GM08714 (cell line): Measurements from ENCODE around the gene ARMC7.

Source experiments
- H3K4me3 ChIP-seq: fragments of 200-500 bp; sonication (Bioruptor generic); 2 replicates; pipeline ENCODE4 v1.5.1; 2014; ENCODE audit warnings: mild to moderate bottlenecking, low read length, inconsistent platforms
- ZNF274 ChIP-seq: IDR thresholded peaks from 2 replicates; pipeline ENCODE4 v1.6.1; 2012; ENCODE audit warnings: mild to moderate bottlenecking, low read depth, low read length

ARMC7 gene

GRCh38 chr17:75073618-75074047 lies 36.1 kb upstream of the ARMC7 start:
- no peak overlapping the region for H3K4me3 ChIP-seq
- no peak for TF ChIP-seq ZNF274

DNA sequence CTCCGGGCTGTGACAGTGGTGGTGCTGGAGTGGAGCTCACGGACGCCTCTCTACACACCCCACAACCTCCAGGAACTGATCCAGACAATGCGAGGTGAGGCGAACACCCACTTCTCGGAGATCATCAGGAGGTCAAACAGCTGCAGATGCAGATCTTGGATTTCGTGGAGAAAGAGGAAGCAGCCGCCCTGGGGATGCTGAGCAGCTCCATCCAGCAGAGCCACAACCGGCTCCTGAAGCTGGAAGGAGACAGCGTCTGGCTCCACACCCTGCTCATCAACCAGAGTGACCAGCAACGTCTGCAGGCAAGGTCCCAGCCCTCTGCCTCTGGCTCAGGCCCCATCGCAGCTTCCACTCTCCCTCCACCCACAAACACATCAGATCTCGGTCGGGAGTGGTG lies 35.2 kb upstream of the ARMC7 start:
- TF ChIP-seq ZNF274: no peak

GRCh38 chr17:75075597-75076336 lies 34.0 kb upstream of the ARMC7 start:
- H3K4me3 ChIP-seq: no peak overlapping the region
- TF ChIP-seq ZNF274: no peak

More for the DNA sequence above, 35.2 kb upstream of the ARMC7 start:
- no peak overlapping the region for H3K4me3 ChIP-seq

GRCh38 chr17:75077072-75077495 lies 32.7 kb upstream of the ARMC7 start:
- TF ChIP-seq ZNF274: no peak
- no peak overlapping the region; the same call in 1 of the 2 replicates for H3K4me3 ChIP-seq

- no peak for TF ChIP-seq ZNF274
- peak overlapping the region; percentile 13; the same call in 1 of the 2 replicates for H3K4me3 ChIP-seq
These were observed 32.1 kb upstream of the ARMC7 start for GRCh38 chr17:75077496-75078283.

GRCh38 chr17:75078284-75079022 lies 31.3 kb upstream of the ARMC7 start:
- no peak for TF ChIP-seq ZNF274
- peak overlapping the region; percentile 13; the same call in 1 of the 2 replicates for H3K4me3 ChIP-seq

- TF ChIP-seq ZNF274: no peak
- H3K4me3 ChIP-seq: no peak overlapping the region
These were observed 30.8 kb upstream of the ARMC7 start for GRCh38 chr17:75079023-75079373.

DNA sequence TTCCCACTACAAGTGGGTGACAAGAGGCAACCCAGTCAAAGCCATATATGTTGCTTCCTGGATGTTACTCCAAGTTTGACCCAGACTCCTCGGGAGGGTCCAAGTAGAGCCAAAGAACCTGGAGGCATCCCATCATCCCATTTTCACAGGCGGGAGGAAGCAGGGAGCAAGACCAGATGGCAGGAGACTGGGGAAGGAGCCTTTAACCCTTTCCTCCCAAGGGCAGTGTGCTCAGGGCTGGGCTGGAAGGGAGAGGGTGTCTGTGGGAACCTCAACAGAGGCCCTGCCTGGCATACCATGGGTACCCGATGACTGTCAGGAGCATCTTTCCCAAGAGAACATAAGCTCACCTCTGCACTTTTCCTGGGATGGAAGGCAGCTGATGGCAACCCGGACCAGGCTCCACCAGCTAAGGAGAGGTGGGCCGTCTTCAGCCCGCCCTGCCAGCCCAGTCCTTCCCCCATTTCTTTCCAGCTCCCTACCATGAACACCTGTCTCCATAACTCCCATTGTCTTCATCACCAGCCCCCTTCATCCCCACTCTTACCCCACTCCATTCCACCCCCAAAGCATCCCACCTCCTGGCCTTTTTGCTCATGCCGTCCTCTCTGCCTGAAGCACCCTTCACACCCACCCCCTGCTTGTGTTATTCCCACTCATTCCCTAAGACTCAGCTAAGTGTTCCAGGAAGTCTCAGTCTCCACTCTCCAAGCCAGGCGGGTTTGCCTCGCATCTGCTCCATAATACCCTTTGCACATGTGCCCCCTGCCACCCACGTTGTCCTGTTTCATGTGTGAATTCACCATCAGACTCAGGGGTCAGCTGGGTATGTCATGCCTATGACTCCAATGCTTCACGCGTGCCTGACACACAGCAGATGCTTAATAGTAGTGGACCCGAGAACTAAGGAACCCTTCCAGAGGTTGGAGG lies 27.9 kb upstream of the ARMC7 start:
- no peak overlapping the region for H3K4me3 ChIP-seq
- no peak for TF ChIP-seq ZNF274

DNA sequence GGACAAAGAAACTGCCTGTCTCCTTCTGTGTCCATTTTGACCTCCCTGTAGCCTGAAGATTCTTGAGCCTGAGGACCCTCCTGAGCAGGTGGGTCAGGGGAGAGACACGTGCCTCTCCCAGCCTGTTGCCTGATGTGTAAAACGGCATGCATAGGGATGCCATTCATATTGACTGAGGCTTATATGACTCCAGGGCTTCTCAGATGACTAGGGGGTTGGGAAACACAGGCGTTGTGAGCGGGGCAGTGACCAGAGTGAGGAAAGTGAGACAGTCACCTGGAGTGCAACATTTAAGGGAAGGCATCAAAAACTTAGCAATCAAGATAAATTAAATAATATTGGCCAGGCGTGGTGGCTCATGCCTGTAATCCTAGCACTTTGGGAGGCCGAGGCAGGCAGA lies 27.1 kb upstream of the ARMC7 start:
- no peak overlapping the region for H3K4me3 ChIP-seq
- no peak for TF ChIP-seq ZNF274

- H3K4me3 ChIP-seq: no peak overlapping the region
- no peak for TF ChIP-seq ZNF274
These were observed 25.6 kb upstream of the ARMC7 start for GRCh38 chr17:75084039-75084660.

GRCh38 chr17:75086496-75087181 lies 23.1 kb upstream of the ARMC7 start:
- no peak for TF ChIP-seq ZNF274
- no peak overlapping the region for H3K4me3 ChIP-seq

DNA sequence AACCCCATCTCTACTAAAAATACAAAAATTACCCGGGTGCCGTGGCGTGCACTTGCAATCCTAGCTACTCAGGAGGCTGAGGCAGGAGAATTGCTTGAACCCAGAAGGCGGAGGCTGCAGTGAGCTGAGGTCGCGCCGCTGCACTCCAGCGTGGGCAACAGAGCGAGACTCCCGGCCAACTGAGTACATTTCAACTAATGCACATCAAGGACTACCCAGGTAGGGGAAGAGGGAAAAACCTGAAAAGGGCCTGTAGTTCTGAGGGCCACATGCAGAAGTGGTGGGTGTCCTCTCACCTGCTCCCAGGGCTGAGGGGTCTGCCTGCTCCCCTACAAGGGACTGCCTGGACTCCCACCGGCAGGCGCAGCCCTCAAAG lies 22.6 kb upstream of the ARMC7 start:
- H3K4me3 ChIP-seq: peak overlapping the region; percentile 45; the same call in 1 of the 2 replicates
- TF ChIP-seq ZNF274: no peak
